ENCODE results near the gene C10orf90.

- TF ChIP-seq CTCF (IDR thresholded peaks at IDR 0.05) (no peak), EZH2phosphoT487 (IDR thresholded peaks at IDR 0.05) (no peak), EZH2 (IDR thresholded peaks at IDR 0.05) (no peak)
These were observed 249.8 kb downstream of the C10orf90 start for GRCh38 chr10:126420567-126421300.

Data from neural progenitor cell (in vitro differentiated cells).